MM.1S (cell line): Measurements from ENCODE around the gene ASB10.

ENCODE experiments used
- CTCF ChIP-seq: fragments of 300-600 bp; sonication (generic); IDR thresholded peaks from 2 replicates; pipeline ENCODE4 v1.5.1; 2016; ENCODE audit warnings: antibody characterized with exemption, low read length, mixed read lengths
- EZH2 ChIP-seq: fragments of 300-600 bp; sonication (generic); optimal IDR thresholded peaks from 2 replicates; pipeline ENCODE3; 2017; ENCODE audit warnings: low read depth, mild to moderate bottlenecking, antibody characterized with exemption, low read length, mixed read lengths
- EZH2phosphoT487 ChIP-seq: fragments of 300-600 bp; sonication (generic); IDR thresholded peaks from 2 replicates; pipeline ENCODE4 v1.6.1; 2018; ENCODE audit warnings: antibody characterized with exemption, low read length

GRCh38 chr7:151197932-151198331 is 10.9 kb upstream of the ASB10 start:
- TF ChIP-seq CTCF = no peak
- TF ChIP-seq EZH2phosphoT487 = no peak
- no peak for TF ChIP-seq EZH2
